HG02852 (cell line): ENCODE results near the gene SAMD5.

Experiments used
- ATAC-seq: cut with Tn5 transposase; IDR thresholded peaks from one replicate; pipeline ENCODE4 v1.9.1; 2021; ENCODE audit warnings: mild to moderate bottlenecking, moderate library complexity; ENCODE audit not compliant: unreplicated experiment

Gene SAMD5

DNA sequence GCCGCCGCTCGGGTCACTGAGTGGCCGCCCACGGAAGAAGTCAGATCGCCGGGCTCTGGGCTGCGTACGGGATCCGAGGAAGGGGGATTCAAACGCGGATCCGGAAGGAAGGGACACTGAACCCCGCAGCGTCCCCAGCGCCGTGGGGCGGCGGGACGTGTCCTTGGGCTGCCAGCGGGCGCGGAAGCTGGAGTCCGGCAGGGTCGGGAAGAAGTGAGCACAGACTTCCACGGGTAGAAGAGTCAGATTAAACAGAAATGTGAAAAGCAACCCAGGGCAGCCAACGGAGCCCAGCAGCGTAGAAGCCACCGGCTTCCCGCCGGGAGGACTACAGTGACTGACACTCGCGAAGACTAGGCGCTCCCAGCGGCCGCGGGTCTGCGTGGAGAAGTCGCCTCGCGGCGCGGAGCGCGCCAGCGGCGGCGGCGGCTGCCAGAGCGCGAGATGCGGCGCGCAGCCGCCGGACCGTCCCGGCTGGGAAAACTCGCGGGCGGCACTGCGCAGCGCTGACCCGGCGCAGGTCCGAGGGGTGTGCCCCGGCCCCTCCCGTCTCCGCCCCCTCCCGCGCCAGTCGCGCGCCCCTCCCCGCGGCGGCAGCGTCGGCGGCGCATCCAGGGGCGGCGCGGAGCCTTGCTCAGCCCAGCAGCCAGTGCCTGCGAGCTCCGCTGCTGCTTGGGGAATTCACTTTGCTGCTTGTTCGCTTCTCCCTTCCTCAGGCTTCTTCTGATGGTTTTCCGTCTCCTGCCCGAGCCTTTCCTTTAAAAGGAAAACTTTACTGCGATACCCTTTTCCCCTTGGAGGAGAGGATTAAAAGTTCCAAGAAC is at the start of gene SAMD5:
TSS of gene SAMD5 (plus strand) at position 649 of the 824 bp plus-strand sequence. CDS start 239 bp downstream, outside the sequence.
- ATAC-seq = peak; percentile 47

DNA sequence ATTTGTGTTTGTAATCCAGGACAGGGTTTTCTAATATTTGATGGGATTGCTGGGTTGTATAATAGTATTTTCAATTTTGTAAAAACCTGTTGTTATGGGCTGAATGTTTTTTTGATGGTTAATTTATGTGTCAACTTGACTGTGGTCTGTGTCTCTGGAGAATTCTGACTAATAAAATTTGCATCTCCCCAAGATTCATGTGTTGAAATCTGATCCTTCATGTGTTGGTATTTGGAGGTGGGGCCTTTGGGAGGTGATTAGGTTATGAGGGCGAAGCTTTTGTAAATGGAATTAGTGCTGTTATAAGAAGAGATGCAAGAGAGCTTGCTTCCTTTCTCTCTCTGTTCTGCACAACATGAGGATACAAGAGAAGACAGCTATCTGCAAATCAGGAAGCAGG is 48.7 kb upstream of the SAMD5 start:
- ATAC-seq = no peak

DNA sequence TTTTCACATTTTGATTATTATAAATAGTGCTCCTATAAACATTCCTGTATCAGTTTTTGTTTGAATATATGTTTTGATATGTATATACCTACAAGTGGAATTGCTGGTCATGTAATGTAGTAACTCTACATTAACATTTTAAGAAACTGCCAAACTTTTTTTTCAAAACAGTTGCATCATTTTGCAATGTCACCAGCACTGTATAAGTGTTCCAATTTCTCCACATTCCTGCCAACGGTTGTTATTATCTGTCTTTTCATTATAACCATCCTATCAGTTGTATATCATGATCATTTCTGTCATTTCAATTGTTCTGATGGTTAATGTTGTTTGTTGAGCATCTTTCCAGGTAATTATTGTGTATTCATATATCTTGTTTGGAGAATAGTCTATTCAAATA is 44.8 kb upstream of the SAMD5 start:
- ATAC-seq = no peak

DNA sequence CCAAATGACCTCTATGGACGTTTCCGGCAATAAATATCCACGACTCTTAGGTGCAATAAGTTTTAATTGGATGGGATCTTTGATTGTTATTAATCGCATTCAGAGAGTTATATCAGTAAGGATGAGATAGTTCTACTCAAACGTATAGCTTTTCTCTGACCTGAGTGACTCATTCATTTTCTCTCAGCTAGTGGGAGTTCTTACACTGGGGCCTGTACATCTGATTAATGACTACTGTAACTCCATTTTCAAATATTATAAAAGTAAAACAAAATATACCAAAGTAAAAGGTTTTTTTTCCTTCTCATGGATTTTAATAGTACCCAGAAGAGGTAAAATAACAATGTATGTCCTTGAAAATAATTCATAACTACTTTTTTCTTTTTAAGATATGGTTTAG is 41.1 kb upstream of the SAMD5 start:
- ATAC-seq = no peak

DNA sequence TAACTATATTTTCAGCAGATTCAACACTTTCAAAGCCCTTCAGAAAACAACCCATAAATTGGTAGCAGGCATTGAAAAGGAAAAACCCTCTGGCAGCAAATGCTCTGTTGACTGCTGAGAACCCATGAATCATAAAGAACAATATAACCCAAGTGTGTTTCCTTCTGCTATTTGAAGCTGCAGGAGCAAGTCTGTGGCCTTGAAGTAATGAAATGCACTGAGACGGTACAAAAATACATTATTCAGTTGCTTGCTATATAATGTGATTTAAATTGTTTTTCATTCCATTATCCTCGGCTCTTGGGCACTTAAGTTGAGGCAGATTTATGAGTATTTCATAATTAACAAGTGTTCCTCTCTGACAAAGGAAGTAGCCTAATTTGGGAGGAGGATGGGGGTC is 40.6 kb upstream of the SAMD5 start:
- no peak for ATAC-seq

DNA sequence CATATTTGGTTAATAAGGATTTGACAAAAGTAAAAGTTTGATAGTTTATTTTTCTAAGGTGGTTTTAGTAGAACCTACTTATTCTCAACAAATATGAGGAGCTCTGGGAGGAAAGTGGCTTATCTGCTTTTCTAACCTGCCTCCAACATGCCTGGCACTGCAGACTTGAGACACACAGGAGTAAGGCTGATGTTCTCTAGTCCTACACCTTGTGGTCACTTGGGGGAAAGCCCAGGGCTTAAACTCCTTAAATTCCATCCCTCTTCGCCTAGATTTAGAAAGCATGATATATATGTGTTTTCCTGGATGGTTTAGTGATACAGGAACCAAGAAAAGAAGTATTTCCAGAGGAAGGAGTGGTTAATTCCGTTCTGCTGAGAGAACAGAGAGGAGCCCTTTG is 39.9 kb upstream of the SAMD5 start:
- no peak for ATAC-seq

DNA sequence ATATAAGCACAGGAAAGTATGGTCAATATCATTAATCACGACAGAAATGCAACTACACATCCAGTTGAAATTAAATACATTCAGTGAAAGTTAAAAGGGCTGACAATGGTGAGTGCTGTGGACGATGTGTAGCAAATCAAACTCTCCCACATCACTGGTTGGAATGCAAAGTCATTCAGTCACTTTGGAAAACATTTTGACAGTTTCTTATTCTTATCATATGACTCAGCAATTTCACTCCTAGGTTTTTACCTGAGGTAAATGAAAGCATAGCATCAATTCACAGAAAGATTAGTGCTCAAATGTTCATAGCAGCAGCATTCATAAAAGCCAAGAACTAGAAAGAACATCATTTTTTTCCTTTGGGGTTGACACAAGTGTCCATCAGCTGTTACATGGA is 28.6 kb upstream of the SAMD5 start:
- no peak for ATAC-seq

DNA sequence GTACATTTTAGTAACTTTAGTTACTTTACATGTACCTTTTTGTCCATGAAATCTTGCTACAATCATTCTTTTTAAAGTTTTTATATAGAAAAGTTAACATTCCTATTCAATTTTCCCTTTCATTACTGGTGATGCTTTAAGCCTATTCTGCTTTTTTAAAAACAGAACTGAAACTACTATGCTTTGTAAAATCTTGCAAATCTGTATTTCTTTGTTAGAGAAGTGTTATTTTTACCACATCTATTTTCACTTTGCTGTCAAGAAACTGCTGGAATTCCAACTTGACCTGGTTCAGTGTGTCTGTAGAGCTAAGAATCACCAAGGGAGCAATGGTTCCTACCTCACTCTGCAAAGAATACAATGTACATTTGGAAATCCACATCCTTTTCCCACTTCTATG is 21.8 kb upstream of the SAMD5 start:
- peak; percentile 43 for ATAC-seq

DNA sequence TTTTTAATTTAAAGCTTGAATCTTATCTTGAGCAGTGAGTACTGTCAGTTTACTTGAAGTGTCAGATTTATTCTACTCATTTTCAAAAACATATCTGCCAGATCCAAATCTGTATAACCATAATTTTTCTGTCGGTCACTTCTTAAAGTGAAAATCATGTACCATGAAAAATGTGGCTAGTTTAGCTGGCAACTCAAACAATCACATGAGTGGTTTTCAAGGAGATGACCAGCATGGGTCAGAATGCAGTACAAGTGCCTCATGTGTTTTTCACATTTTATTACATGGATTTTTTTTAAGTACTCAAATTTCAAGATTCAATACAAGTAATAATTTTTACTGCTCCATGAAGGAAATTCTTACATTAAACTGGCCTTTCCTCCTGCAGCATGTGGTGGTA is 11.0 kb upstream of the SAMD5 start:
- ATAC-seq = no peak

DNA sequence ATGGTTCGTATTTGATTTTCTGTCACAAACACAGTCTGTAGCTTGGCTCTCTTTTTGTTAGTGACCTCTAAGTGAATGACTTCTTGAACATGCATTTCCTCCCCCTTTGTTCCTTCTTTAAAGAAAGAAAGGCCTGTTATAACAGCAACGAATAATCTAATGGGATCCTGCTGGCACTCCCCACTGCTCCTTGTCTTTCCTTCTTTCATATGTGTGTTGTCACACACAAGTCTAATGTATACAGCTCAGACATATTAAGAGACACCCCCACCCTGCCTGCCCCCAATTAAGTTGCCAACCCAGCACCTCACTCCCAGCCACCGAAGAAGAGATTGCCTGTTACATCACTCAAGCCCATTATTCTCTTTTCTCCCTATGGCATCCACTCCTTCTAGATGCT is 4.9 kb upstream of the SAMD5 start:
- no peak for ATAC-seq

DNA sequence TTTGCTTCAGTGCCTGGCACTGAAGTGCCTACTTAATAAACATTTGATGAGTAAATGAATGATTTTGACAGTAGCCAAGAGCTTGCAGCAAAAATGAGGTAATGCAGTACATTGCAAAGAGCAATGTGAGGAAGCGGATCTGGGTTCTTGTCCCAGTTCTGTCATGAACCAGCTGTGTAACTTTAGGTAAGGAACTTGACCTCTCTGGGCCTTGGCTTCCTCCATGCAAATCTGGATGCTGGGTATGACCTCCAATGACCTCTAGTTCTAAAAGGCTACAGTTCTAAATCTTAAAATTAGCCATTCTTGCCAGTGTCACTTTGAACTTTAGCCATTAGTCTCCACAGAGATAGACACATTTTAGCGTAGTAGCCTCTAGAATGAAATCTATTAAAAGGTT is 3.6 kb upstream of the SAMD5 start:
- no peak for ATAC-seq

DNA sequence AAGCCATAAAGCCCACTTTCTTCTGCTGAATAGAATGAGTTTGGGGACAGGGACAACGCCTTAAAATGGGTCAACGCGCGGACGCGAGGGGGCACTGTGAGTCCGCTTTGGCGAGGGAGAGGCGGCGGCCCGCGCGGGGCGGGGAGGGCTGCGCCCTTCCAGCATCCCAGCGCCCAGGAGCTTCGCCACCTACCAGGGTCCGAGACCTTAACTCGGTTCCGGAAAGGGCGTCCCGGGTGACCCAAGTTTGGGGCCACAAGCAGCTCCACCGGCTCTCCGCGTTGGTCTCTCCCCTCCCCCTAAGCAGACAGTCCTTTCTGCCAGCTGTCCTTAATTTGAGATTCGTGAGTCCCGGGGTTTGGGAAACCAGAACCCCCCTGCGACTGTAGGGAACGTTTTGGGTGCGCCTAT is 1.8 kb upstream of the SAMD5 start:
- ATAC-seq = no peak

DNA sequence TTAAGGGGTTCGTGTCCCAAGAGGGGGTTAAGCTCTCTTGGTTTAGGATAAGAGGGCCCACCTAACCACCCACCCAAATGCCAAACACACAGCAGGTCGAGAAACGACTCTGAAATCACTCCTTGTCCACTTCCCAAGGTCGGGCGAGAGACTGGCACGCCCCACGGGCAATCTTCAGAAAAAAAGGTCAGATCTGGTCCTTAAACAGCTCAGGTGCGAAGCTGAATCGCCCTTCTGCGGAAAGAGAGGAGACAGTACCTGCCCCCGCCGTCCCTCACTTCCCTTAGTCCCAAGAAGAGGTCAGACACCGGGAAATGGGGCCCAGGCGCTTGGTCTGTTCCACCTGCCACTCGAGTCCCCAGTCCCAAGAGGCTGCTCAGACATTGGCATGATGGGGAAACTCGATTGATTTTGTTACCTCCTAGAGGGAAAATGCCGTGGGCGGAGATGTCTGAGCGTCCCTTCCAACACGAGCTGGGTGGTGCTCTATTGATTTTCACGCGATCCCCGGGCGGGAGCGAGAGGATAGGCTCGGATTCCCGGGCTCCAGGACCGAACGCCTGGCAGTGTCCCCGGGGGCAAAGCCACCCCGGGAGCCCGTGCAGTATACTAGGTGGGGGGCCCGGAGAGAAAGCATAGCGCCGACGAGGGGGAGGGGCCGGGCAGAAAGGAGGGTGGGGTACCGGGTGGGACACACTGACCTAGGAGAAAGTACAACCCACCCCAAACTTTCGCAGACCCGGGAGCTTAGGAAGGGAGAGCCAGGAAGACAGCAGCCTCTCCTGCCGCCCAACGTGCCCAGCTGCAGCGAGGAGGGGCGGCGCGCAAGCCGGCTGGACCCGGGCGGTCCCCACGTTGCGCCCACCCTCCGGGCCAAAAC is 1.1 kb upstream of the SAMD5 start:
- ATAC-seq = no peak

DNA sequence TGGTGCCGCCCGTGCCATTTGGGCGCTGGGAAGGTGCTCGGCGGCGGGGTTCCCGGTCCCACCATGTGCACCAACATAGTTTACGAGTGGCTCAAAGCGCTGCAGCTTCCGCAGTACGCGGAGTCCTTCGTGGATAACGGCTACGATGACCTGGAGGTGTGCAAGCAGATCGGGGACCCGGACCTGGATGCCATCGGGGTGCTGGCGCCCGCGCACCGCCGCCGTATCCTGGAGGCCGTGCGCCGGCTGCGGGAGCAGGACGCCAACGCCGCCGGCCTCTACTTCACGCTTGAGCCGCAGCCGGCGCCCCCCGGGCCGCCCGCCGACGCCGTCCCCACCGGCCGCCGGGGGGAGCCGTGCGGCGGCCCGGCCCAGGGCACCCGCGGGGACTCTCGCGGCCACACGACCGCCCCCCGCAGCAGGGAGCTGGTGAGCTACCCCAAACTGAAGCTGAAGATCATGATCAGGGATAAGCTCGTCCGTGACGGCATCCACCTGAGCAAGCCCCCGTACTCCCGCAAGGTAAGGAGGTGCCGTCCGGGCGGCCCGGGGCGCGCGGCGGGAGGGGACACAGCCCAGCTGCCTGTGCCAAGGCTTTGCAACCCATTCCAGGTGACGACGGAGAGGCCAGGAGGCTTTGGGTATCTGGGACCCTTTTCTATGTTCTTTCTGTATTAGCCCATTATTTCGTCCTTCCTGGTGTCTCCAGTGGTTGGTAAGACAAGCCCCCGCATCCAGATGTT is 547 bp downstream of the SAMD5 start:
- ATAC-seq = peak; percentile 16

DNA sequence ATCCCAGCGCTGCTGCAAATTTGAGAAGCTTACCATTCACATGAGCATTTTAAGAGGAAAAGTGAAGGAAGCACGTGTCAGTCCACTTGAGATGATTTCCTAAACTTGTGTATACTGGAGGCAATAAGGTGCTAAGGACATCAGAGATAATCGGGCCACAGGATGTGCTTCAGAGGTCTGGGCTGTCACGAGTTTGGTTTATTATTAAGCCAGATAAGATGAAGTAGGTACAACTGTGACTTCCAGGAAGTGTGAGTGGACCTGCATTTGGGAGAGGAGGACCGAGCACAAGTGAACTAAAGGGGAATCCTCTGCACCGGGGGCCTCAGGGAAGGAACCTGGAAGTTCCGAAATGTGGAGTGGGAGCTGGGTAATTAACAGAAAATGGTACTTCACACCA is 1.4 kb downstream of the SAMD5 start:
- ATAC-seq = no peak

DNA sequence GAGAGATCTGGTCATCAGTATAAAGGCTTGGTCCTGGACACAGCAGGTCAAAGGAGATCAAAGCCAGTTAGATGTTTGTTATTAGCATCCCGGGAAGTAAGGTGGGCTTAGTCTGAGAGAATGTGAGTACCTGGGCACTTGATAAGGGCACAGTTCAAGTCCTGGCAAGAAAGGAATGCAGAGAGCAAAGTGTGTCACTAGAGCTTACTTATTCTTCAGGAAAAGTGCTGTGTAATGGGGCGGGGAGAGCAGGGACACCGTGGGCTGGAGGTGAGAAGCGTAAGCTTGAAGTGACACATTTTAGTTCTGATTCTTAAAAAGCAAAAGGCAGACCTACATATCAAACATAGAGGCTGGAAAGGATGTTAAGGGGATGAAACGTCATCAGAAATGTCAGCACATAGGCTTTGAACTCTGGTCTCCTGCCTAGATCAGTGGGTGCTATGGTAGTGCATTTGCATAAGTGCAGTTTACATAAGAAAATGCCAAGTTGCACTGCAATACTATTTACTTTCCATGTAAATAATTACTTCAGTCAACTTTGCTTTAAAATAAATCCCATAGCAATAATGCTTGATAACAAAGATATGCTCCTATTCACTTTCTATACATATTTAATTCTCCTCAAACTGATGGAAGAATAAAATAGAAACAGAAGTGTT is 2.6 kb downstream of the SAMD5 start:
- no peak for ATAC-seq

DNA sequence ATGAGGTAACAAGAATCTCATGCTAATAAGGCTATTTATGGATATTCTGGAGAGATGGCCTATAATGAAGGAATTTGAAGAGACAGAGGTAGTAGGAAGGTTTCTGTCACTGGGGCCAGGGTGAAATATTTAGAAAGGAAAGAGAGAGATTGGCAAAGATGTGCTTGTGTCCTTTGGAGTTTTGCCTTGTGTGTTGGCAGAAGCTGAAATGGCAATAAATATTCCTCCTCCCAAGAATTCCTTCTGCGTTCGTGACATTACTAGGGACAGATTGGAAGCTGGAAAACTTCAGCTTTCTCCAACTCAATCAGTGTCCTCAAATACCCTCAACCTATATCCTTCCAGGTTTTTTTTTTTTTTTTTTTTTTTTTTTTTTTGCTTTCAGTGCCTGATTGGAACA is 6.3 kb downstream of the SAMD5 start:
- ATAC-seq = no peak

DNA sequence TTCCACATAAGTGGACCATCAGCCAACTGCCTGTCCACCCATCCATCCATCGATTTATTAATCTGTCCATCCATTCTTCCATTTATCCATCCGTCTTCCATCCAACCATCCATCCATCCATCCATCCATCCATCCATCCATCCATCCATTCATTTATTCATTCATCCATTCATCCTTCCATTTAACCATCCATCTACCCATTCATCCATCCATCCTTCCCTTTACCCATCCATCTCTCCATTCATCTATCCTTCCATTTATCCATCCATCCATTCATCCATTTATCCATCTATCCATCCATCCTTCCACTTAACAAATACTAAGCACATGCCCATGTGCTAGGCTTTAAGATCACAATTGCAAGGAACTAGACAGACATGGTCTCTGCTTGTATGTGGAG is 6.8 kb downstream of the SAMD5 start:
- ATAC-seq = no peak

DNA sequence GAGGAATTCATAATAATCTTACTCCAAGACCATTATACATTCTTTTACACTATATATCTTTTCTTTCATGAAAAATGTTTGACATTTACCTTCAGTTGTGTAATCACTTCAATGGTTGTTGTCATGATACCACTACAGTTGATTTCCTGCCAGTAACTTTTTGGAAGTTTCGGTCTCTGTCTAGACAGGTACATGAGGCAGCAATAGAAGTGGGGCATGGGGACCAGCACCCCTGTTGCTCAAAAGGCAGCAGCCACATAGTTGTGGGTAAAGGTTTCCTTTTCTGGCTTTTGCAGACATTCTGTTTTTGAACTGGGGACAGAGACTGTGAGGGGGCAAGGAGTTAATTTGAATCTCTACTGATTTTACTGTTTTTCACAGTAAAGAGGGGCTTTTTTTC is 14.1 kb downstream of the SAMD5 start:
- ATAC-seq = no peak

DNA sequence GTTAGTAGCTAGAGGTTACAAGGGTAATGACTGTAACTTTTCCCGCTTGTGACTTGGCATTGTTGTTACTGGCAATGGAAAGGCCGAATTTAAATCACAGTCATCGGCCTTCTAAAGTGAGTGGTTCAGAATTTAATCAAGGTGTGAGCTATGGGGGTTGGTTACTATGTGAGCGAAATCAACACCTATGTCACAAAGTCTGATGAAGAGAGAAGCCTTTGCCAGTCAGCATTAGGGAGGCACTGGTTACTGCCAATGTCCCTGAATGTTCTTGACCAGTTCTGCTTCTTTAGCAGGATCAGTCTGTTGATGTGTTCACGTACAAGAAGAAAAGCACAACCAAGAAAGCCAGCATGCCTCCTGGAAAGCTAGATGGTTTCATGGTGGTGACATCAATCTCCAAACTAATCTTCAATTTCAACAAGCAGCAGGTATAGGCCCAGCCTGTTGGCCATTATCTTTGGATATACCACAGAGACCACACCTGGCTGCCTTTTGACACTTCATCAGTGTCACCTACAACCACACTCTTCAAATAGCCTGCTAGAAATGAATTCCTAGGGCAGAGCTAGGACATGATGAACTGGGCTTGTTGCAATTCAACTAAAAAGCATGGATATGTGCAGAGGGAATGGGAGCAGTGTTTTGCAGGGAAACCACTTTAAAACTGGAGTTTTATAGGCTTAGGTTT is 17.2 kb downstream of the SAMD5 start:
- no peak for ATAC-seq
